Stomach (tissue), 4 donors: ENCODE data around the gene FADS6.

Source experiments
- EP300 ChIP-seq: sonication (generic); formaldehyde crosslinking; IDR thresholded peaks from one replicate; pipeline ENCODE4 v1.6.1; 2017; ENCODE audit warnings: antibody characterized with exemption
- POLR2A ChIP-seq, 4 donors: fragments of 450-650 bp; IDR thresholded peaks; one replicate each; pipeline ENCODE4 v1.6.1; 2016; ENCODE audit warnings: antibody characterized with exemption in 4 of 4, control low read depth in 2 of 4, mild to moderate bottlenecking in 1 of 4, moderate library complexity in 1 of 4
- POLR2AphosphoS5 ChIP-seq, 3 donors: sonication (generic); formaldehyde crosslinking; IDR thresholded peaks; one replicate each; pipeline ENCODE4 v1.6.1; 2016; ENCODE audit warnings: antibody characterized with exemption in 3 of 3
- TF ChIP-seq, protein P1 (sequence below), 7 experiments: fragments of 450-650 bp in 4 of 7; fragments of 200-600 bp in 3 of 7; sonication (generic) in 3 of 7; IDR thresholded peaks; one replicate each; pipeline ENCODE4 v1.5.1; 2016 to 2019; ENCODE audit warnings: antibody characterized with exemption in 7 of 7, control low read depth in 2 of 7, mild to moderate bottlenecking in 1 of 7

DNA sequence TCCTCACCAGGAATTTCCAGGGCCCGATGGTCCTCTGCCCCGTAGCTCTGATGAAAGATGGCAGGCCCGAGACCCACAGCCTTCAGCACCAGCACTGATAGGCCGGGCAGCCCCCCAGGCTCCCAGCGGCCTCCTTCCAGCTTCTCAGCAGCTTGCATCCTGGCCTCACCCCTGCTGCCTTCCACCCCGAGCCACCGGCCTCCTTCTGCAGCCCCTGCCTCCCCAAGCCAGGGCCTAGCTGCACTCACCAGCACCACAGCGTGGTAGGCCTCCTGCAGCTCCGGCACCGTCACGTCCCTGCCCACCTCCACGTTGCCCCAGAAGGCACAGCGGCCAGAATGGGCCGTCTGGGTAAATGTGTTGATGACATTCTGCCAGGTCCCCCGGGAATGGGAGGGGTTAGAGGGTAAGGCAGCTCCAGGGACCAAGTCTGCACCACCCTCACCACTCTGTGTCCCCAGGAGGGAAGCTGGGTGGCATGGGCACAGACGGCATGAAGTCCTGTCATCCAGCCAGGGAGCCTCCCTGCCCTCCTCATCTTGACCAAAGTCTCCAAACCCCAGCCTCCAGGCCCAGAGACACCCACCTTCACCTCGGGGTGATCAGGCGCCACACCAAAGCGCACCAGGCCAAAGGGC lies 27.1 kb downstream of the FADS6 start:
- TF ChIP-seq, protein P1, sequence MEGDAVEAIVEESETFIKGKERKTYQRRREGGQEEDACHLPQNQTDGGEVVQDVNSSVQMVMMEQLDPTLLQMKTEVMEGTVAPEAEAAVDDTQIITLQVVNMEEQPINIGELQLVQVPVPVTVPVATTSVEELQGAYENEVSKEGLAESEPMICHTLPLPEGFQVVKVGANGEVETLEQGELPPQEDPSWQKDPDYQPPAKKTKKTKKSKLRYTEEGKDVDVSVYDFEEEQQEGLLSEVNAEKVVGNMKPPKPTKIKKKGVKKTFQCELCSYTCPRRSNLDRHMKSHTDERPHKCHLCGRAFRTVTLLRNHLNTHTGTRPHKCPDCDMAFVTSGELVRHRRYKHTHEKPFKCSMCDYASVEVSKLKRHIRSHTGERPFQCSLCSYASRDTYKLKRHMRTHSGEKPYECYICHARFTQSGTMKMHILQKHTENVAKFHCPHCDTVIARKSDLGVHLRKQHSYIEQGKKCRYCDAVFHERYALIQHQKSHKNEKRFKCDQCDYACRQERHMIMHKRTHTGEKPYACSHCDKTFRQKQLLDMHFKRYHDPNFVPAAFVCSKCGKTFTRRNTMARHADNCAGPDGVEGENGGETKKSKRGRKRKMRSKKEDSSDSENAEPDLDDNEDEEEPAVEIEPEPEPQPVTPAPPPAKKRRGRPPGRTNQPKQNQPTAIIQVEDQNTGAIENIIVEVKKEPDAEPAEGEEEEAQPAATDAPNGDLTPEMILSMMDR (IDR thresholded peaks at IDR 0.05): no peak
- TF ChIP-seq POLR2A (IDR thresholded peaks at IDR 0.05) (no peak), POLR2AphosphoS5 (IDR thresholded peaks at IDR 0.05) (no peak), EP300 (no peak)
